Transverse colon (tissue), 4 donors: ENCODE data around the gene SPTBN1.

ENCODE experiments used
- POLR2A ChIP-seq: fragments of 450-650 bp; IDR thresholded peaks from one replicate; pipeline ENCODE4 v1.6.1; 2016; ENCODE audit warnings: antibody characterized with exemption, mild to moderate bottlenecking, moderate library complexity
- POLR2AphosphoS5 ChIP-seq, 3 donors: sonication (generic); formaldehyde crosslinking; IDR thresholded peaks; one replicate each; pipeline ENCODE4 v1.6.1; 2016; ENCODE audit warnings: antibody characterized with exemption in 3 of 3
- TF ChIP-seq, protein P1 (sequence below), 5 experiments: fragments of 200-600 bp in 3 of 5; fragments of 450-650 bp in 2 of 5; sonication (generic) in 3 of 5; IDR thresholded peaks; 1 replicate in 2 of 5; 2 replicates in 3 of 5; pipeline ENCODE4 v1.5.1; 2016 to 2017; ENCODE audit warnings: antibody characterized with exemption in 5 of 5, inconsistent platforms in 3 of 5, mild to moderate bottlenecking in 2 of 5, moderate library complexity in 1 of 5

DNA sequence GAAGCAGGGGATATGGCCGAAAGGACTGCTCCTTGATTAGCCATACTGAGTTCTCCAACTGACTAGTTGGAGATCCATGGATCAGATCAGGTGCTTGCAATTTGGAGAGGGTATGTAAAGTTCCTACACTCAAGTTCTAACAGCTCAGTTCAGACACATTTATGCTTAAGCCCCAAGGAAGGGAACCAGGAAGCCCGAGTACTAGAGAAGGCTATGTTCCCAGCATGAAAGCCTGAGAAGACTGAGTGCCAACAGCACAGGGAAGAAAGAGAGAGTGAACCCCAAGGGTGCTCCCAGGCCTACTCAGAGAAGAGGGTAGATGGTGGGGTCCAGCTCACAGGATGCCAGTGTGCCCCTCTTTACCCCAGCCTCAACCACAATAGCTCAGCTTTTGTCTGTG lies 16.1 kb upstream of the SPTBN1 start:
- TF ChIP-seq, protein P1, sequence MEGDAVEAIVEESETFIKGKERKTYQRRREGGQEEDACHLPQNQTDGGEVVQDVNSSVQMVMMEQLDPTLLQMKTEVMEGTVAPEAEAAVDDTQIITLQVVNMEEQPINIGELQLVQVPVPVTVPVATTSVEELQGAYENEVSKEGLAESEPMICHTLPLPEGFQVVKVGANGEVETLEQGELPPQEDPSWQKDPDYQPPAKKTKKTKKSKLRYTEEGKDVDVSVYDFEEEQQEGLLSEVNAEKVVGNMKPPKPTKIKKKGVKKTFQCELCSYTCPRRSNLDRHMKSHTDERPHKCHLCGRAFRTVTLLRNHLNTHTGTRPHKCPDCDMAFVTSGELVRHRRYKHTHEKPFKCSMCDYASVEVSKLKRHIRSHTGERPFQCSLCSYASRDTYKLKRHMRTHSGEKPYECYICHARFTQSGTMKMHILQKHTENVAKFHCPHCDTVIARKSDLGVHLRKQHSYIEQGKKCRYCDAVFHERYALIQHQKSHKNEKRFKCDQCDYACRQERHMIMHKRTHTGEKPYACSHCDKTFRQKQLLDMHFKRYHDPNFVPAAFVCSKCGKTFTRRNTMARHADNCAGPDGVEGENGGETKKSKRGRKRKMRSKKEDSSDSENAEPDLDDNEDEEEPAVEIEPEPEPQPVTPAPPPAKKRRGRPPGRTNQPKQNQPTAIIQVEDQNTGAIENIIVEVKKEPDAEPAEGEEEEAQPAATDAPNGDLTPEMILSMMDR (IDR thresholded peaks at IDR 0.05): no peak
- no peak for TF ChIP-seq POLR2A
- no peak for TF ChIP-seq POLR2AphosphoS5 (IDR thresholded peaks at IDR 0.05)
